Vagina (tissue), 2 donors: ENCODE measurements around the gene GPAT3. TPM values are rescaled to one million over a fixed set of nuclear protein-coding genes. Genes with fewer than 3 reads are reported as not detected.

ENCODE experiments used
- DNase-seq, 2 donors: peaks; one replicate each; pipeline ENCODE4 v3.0.0-alpha.2; 2017; ENCODE audit errors: extremely low spot score in 2 of 2
- H3K27ac ChIP-seq: fragments of 200-600 bp; sonication (generic); one replicate; pipeline ENCODE4 v1.5.1; 2019
- H3K27me3 ChIP-seq: fragments of 200-600 bp; sonication (generic); one replicate; pipeline ENCODE4 v1.5.1; 2019
- H3K36me3 ChIP-seq, 2 donors: fragments of 200-600 bp; sonication (generic); one replicate each; pipeline ENCODE4 v1.5.1; 2017 to 2019
- H3K4me1 ChIP-seq: fragments of 200-600 bp; sonication (generic); one replicate; pipeline ENCODE4 v1.5.1; 2019
- H3K4me3 ChIP-seq, 2 donors: fragments of 200-600 bp; sonication (generic); 1 replicate in 1 of 2; 2 replicates in 1 of 2; pipeline ENCODE4 v1.5.1; 2016 to 2019
- H3K9me3 ChIP-seq: fragments of 200-600 bp; sonication (generic); one replicate; pipeline ENCODE4 v1.5.1; 2019
- POLR2A ChIP-seq, 2 donors: fragments of 450-650 bp; IDR thresholded peaks; one replicate each; pipeline ENCODE4 v1.6.1; 2017; ENCODE audit warnings: antibody characterized with exemption in 2 of 2, mild to moderate bottlenecking in 2 of 2, moderate library complexity in 2 of 2
- POLR2AphosphoS5 ChIP-seq, 2 donors: sonication (generic); formaldehyde crosslinking; IDR thresholded peaks; one replicate each; pipeline ENCODE4 v1.9.0; 2017; ENCODE audit warnings: antibody characterized with exemption in 2 of 2, mild to moderate bottlenecking in 2 of 2, low read depth in 1 of 2; ENCODE audit not compliant: insufficient read depth in 1 of 2
- intact Hi-C: fragments of 100-400 bp; cut with DNase I; formaldehyde crosslinking; loops from one replicate; pipeline ENCODE4 v1.15.1; 2023
- total RNA-seq: library from RNA; depleted of rRNA; stranded (reverse); fragments of >200 nt; gene quantifications from one replicate; pipeline ENCODE4 v1.2.3, GENCODE V29; 2016
- TF ChIP-seq, protein P1 (sequence below), 3 experiments: fragments of 450-650 bp in 2 of 3; fragments of 200-600 bp in 1 of 3; sonication (generic) in 1 of 3; IDR thresholded peaks; one replicate each; pipeline ENCODE4 v1.5.1; 2017 to 2019; ENCODE audit warnings: antibody characterized with exemption in 3 of 3, mild to moderate bottlenecking in 2 of 3, moderate library complexity in 2 of 3

The GPAT3 gene
- total RNA-seq, 1 donor from 2014 or later, result 5.2 TPM

DNA sequence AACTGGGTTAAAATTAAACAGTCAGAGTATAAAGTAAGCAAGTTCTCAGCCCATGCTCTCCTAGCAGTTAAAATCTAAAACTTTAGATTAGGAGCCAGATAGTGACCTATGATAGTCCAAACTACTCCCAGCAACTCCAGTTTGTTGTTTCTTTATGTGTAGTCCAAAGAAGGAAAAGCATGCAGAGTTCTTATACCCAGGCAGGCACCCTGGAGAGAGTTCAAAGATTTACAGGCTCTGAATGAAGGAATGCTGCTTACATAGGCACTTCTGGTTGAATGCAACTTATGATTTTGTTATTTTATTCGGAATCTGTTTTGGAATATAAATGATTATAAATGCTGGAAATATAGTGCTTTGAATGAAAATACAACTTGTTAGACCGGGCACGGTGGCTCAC lies 67.2 kb downstream of the GPAT3 start:
- intact Hi-C loops, result no loop called here
- no peaks in the 10 kb centered on the region for H3K27me3 ChIP-seq
- TF ChIP-seq, protein P1, sequence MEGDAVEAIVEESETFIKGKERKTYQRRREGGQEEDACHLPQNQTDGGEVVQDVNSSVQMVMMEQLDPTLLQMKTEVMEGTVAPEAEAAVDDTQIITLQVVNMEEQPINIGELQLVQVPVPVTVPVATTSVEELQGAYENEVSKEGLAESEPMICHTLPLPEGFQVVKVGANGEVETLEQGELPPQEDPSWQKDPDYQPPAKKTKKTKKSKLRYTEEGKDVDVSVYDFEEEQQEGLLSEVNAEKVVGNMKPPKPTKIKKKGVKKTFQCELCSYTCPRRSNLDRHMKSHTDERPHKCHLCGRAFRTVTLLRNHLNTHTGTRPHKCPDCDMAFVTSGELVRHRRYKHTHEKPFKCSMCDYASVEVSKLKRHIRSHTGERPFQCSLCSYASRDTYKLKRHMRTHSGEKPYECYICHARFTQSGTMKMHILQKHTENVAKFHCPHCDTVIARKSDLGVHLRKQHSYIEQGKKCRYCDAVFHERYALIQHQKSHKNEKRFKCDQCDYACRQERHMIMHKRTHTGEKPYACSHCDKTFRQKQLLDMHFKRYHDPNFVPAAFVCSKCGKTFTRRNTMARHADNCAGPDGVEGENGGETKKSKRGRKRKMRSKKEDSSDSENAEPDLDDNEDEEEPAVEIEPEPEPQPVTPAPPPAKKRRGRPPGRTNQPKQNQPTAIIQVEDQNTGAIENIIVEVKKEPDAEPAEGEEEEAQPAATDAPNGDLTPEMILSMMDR (IDR thresholded peaks at IDR 0.05), result no peak
- TF ChIP-seq POLR2A (IDR thresholded peaks at IDR 0.05), result no peak
- TF ChIP-seq POLR2AphosphoS5 (IDR thresholded peaks at IDR 0.05; ENCODE audit: insufficient read depth in 1 of 2, low read depth in 1 of 2), result no peak
- H3K4me3 ChIP-seq, result no peak overlapping the region
- H3K36me3 ChIP-seq, result no peaks in the 10 kb centered on the region
- no peak overlapping the region for H3K27ac ChIP-seq
- H3K9me3 ChIP-seq, result no peaks in the 10 kb centered on the region
- DNase-seq, result no peak
- no peaks in the 10 kb centered on the region for H3K4me1 ChIP-seq

DNA sequence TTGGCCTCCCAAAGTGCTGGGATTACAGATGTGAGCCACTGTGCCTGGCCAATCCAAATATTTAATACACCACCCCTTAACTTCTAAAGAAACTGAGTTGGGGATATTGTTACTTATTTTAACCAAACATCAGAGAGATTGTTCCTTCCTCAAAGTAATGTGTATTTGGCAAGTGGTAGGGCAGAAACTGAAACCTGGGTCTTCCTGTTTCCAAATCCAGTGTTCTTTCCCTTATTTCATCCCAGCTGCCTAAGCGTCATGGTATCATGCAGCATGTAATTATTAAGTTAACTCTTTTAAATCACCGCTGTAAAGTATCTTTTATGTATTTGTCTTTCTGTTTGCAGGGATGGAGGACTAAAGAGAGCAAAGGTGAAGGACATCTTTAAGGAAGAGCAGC lies 68.4 kb downstream of the GPAT3 start:
- Histone ChIP-seq H3K27ac (no peak overlapping the region), H3K4me3 (no peak overlapping the region), H3K27me3 (no peaks in the 10 kb centered on the region), H3K9me3 (no peaks in the 10 kb centered on the region), H3K4me1 (no peaks in the 10 kb centered on the region), H3K36me3 (no peaks in the 10 kb centered on the region)
- TF ChIP-seq POLR2AphosphoS5 (IDR thresholded peaks at IDR 0.05; ENCODE audit: insufficient read depth in 1 of 2, low read depth in 1 of 2) (no peak), POLR2A (IDR thresholded peaks at IDR 0.05) (no peak)
- TF ChIP-seq, protein P1 (IDR thresholded peaks at IDR 0.05), result no peak
- DNase-seq, result no peak
- intact Hi-C loops, result no loop called here

DNA sequence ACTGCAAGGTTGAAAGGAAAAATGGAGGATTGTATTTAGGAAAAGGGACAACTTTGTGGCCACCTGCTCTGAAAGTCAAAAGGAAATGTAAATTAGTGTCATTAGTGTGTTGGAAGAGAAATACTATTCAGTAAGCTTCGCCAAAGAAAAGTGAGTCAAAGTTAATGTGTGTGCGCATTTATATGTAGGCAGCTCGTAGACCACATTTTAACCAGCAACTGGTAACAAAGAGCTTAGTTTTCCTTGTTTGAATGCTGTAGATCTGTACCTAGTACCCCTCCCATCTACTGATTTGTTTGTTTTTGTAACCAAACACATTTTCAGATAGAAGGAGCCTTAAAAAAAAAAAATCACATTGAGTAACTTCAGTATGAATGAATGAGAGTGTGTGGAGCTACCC lies 69.3 kb downstream of the GPAT3 start:
- Histone ChIP-seq H3K27ac (no peak overlapping the region), H3K36me3 (no peaks in the 10 kb centered on the region), H3K4me3 (no peak overlapping the region), H3K4me1 (no peaks in the 10 kb centered on the region), H3K9me3 (no peaks in the 10 kb centered on the region), H3K27me3 (no peaks in the 10 kb centered on the region)
- intact Hi-C loops, result no loop called here
- no peak for DNase-seq
- TF ChIP-seq, protein P1 (IDR thresholded peaks at IDR 0.05), result no peak
- no peak for TF ChIP-seq POLR2AphosphoS5 (IDR thresholded peaks at IDR 0.05; ENCODE audit: insufficient read depth in 1 of 2, low read depth in 1 of 2)

DNA sequence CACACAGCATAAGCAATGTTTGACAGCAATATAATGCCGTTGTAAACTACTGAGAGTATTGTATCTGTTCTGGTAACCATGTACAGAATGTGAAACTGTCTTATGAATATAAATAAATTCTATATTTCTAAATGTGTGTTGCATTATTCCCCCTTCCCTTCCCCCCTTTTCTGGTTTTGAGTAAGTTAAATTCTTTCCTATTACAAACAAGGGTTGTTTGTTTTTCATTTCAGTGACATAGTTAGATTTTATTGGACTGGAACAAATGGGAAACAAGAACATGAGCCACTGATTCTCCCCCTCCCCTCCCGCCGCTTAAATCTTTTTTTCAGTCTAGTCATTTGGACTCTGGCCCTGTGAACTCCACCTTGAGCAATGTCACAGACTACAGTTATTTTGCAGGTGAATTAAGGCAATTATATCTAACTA lies 69.8 kb downstream of the GPAT3 start:
- Histone ChIP-seq H3K4me1 (no peaks in the 10 kb centered on the region), H3K4me3 (no peak overlapping the region), H3K9me3 (no peaks in the 10 kb centered on the region), H3K36me3 (no peaks in the 10 kb centered on the region), H3K27ac (no peak overlapping the region), H3K27me3 (no peaks in the 10 kb centered on the region)
- TF ChIP-seq POLR2AphosphoS5 (IDR thresholded peaks at IDR 0.05; ENCODE audit: insufficient read depth in 1 of 2, low read depth in 1 of 2) (no peak), POLR2A (IDR thresholded peaks at IDR 0.05) (no peak)
- TF ChIP-seq, protein P1 (IDR thresholded peaks at IDR 0.05), result no peak
- DNase-seq, result no peak
- intact Hi-C loops, result no loop called here

DNA sequence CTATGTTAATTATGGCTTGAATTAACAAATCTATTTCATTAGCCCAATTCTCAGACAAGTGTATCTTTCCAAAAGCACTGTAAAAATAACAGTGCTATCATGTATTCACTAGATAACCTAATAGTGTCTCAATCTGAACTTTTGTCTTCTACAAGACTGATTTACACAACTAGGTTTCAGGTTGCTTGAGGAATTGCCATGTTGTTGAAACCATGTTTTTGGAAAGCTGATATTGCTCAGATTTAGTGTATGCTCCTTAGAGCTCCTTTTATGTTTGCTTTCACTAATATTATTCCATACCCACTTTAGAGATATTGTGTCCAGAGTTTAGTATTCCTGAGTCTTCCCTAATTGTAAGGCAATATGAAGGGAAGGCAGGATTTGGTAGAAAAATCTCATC lies 70.6 kb downstream of the GPAT3 start:
- Histone ChIP-seq H3K36me3 (no peaks in the 10 kb centered on the region), H3K4me3 (no peak overlapping the region), H3K27ac (no peak overlapping the region), H3K4me1 (no peaks in the 10 kb centered on the region), H3K9me3 (no peaks in the 10 kb centered on the region), H3K27me3 (no peaks in the 10 kb centered on the region)
- TF ChIP-seq, protein P1 (IDR thresholded peaks at IDR 0.05), result no peak
- no peak for TF ChIP-seq POLR2A (IDR thresholded peaks at IDR 0.05)
- TF ChIP-seq POLR2AphosphoS5 (IDR thresholded peaks at IDR 0.05; ENCODE audit: insufficient read depth in 1 of 2, low read depth in 1 of 2), result no peak
- intact Hi-C loops, result no loop called here
- DNase-seq, result no peak
